SH-SY5Y (cell line): ENCODE measurements around the gene MRPL34.

Experiments
- GATA2 ChIP-seq: IDR thresholded peaks from 2 replicates; pipeline ENCODE4 v1.6.1; 2011; ENCODE audit warnings: mild to moderate bottlenecking, low read depth, low read length
- GATA3 ChIP-seq: IDR thresholded peaks from 2 replicates; pipeline ENCODE4 v1.6.1; 2011; ENCODE audit warnings: low read depth, mild to moderate bottlenecking, low read length, moderate library complexity

MRPL34 gene

DNA sequence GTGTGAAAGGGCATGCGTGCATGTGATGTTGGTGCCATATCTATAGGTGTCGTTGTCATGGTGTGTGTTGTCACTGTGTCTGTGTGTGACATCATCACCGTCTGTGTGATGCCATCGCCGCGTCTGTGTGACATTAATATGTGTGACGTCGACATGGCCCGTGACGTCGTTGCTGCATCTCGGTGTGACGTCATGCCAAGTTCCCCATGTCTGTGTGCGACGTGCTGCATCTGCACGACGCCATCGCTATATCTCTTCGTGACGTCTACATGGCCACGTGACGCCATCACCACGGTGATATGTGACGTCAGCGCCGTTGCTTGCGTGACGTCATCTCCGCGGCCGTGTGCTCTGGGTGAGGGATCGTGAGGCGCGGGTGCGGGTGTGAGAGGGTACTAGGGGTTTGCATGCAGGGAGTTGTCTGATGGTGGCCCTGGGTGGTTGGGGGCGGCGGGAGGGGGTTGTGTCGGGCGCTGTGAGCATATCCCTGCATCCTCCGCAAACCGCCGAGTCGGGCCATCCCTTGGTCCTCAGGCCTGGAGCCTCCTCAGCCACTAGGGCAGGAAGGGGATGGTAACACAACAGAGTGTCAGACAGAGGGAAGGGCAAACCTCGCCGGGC, 46.3 kb downstream of the MRPL34 start:
- TF ChIP-seq GATA2 (no peak), GATA3 (no peak)

DNA sequence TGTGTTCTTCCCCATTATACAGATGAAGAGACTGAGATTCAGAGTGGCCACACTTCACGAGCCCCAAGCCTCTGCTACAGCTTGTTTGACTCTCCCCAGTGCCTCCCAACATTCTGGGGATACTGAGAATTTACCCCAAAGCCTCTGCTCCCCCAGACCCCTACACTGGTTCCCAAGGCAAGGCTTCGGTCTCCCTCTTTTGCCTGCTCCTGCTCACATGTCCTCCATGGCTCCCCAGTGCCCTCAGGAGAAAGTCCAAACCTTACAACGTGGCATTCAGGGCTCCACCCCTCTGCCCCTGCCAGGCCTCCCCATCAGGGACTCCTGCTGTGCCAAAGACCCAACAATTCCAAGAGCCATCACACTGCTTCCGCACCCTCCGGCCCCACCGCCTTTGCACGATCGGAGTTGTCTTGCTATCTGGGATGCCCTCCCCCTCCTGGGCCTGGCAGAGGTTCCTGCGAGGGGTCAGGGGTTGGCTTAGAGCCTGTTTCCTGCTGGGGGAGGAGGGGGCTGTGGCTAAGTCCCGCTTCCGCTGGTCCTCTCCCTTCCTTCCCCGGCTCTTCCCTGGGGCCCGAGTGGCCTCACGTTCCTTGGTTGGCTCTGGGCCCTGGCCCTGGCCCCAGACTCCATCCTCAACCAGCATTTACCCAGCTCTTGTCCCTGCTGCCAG, 47.1 kb downstream of the MRPL34 start:
- TF ChIP-seq GATA3, result no peak
- no peak for TF ChIP-seq GATA2

DNA sequence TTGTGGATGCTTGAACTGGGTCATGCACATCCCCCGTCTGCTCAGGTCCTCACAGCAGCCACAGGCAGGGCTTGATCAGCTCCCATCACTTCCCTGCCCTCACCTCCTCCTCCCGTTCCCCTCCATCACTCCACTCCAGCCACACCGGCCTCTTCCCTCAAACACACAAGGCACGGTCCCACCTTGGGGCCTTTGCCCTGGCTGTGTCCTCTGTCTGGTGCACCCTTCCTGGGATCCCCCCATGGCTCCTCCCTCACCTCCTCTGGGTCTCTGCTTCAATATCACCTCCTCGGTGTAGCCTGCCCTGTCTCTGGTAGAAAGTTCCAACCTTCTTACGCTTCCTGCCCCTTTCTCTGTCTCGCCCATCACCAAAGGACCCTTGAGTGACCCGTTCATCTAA, 47.7 kb downstream of the MRPL34 start:
- TF ChIP-seq GATA3 (no peak), GATA2 (no peak)
